Fibroblast of lung (primary cell): ENCODE measurements around the gene WBP2.
"Not testable (repeated sequence)": the region's sequence is repeated elsewhere in the genome, so short reads cannot be mapped to it uniquely, and the experiment has no call there.

Source experiments
- EZH2 ChIP-seq: IDR thresholded peaks from 2 replicates; pipeline ENCODE4 v1.5.1; 2012; ENCODE audit warnings: low read length, control low read depth, mild to moderate bottlenecking; ENCODE audit errors: missing control alignments
- TF ChIP-seq, protein P1 (sequence below), 2 donors: IDR thresholded peaks in 1 of 2; conservative IDR thresholded peaks in 1 of 2; 1 replicate in 1 of 2; 2 replicates in 1 of 2; pipeline ENCODE4 v1.5.1; 2011 to 2012; ENCODE audit warnings: low read length in 2 of 2, control low read depth in 1 of 2, inconsistent platforms in 1 of 2, low read depth in 1 of 2, mild to moderate bottlenecking in 1 of 2

DNA sequence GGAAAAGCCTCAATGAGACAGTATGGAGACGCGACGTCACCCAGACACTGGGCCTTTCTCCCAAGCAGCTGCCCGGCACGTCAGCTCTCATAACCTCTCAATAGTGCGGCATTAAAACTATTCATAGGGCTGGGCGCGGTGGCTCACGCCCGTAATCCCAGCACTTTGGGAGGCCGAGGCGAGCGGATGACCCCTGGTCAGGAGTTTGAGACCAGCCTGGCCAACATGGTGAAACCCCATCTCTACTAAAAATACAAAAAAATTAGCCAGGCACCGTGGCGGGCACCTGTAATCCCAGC is 3.5 kb downstream of the WBP2 start:
- TF ChIP-seq EZH2, result not testable (repeated sequence)
- TF ChIP-seq, protein P1, sequence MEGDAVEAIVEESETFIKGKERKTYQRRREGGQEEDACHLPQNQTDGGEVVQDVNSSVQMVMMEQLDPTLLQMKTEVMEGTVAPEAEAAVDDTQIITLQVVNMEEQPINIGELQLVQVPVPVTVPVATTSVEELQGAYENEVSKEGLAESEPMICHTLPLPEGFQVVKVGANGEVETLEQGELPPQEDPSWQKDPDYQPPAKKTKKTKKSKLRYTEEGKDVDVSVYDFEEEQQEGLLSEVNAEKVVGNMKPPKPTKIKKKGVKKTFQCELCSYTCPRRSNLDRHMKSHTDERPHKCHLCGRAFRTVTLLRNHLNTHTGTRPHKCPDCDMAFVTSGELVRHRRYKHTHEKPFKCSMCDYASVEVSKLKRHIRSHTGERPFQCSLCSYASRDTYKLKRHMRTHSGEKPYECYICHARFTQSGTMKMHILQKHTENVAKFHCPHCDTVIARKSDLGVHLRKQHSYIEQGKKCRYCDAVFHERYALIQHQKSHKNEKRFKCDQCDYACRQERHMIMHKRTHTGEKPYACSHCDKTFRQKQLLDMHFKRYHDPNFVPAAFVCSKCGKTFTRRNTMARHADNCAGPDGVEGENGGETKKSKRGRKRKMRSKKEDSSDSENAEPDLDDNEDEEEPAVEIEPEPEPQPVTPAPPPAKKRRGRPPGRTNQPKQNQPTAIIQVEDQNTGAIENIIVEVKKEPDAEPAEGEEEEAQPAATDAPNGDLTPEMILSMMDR (conservative IDR thresholded peaks at IDR 0.05 in 1 of 2, IDR thresholded peaks at IDR 0.05 in 1 of 2; ENCODE audit: low read depth in 1 of 2, low read length in 2 of 2), result not testable (repeated sequence)
